PC-9 (cell line): ENCODE results near the gene SPATA31D3. TPM values are rescaled to one million over a fixed set of nuclear protein-coding genes. Genes with fewer than 3 reads are reported as not detected.

Source experiments
- BruUV-seq: library from RNA; stranded (reverse); fragments of 400-500 nt; replicated peaks from 2 replicates; lab custom pipeline; 2021; lab: Mats Ljungman, UMichigan
- CTCF ChIA-PET: fragments of 300-600 bp; sonication (Branson Sonifier 250); formaldehyde crosslinking; loops from one replicate; lab custom pipeline; 2022; ENCODE audit warnings: antibody characterized with exemption; lab: Charles Lee
- POLR2A ChIA-PET: fragments of 300-600 bp; sonication (Branson Sonifier 250); formaldehyde crosslinking; loops from one replicate; lab custom pipeline; 2022; ENCODE audit warnings: antibody characterized with exemption; ENCODE audit not compliant: unreplicated experiment; lab: Charles Lee
- DNase-seq, 2 experiments: peaks; one replicate each; pipeline versions ENCODE4 v3.0.0 to v3.0.0-alpha.2; 2015 to 2022; ENCODE audit warnings: mixed read lengths in 1 of 2
- H2AFZ ChIP-seq: fragments of 200-600 bp; sonication (generic); 2 replicates; pipeline ENCODE4 v1.8.1; 2017; ENCODE audit warnings: antibody characterized with exemption
- H3F3A ChIP-seq: fragments of 200-600 bp; sonication (generic); 2 replicates; pipeline ENCODE4 v1.8.1; 2017; ENCODE audit warnings: antibody characterized with exemption, mild to moderate bottlenecking, low read depth; ENCODE audit not compliant: insufficient read depth
- H3K27ac ChIP-seq: fragments of 200-600 bp; sonication (generic); 2 replicates; pipeline ENCODE4 v1.6.1; 2016; ENCODE audit warnings: mixed run types
- H3K27me3 ChIP-seq: fragments of 200-600 bp; sonication (generic); 2 replicates; pipeline ENCODE4 v1.6.1; 2016; ENCODE audit warnings: low read depth, mixed run types; ENCODE audit not compliant: insufficient read depth
- H3K36me3 ChIP-seq: fragments of 200-600 bp; sonication (generic); 2 replicates; pipeline ENCODE4 v1.6.1; 2016; ENCODE audit warnings: low read depth, mixed run types
- H3K4me1 ChIP-seq: fragments of 200-600 bp; sonication (generic); replicated peaks from 2 replicates; pipeline ENCODE4 v1.6.1; 2016; ENCODE audit warnings: mixed run types; ENCODE audit not compliant: insufficient read depth
- H3K4me2 ChIP-seq: fragments of 200-600 bp; sonication (generic); 2 replicates; pipeline ENCODE4 v1.6.1; 2017; ENCODE audit warnings: mixed run types
- H3K4me3 ChIP-seq: fragments of 200-600 bp; sonication (generic); 2 replicates; pipeline ENCODE4 v1.6.1; 2016; ENCODE audit warnings: mixed run types
- H3K79me2 ChIP-seq: fragments of 200-600 bp; sonication (generic); 2 replicates; pipeline ENCODE4 v1.6.1; 2017; ENCODE audit warnings: low read depth, mixed run types
- H3K9me2 ChIP-seq: fragments of 200-600 bp; sonication (generic); 2 replicates; pipeline ENCODE4 v1.8.1; 2017; ENCODE audit warnings: mild to moderate bottlenecking; ENCODE audit not compliant: insufficient read depth
- H3K9me3 ChIP-seq: fragments of 200-600 bp; sonication (generic); 2 replicates; pipeline ENCODE4 v1.8.1; 2016; ENCODE audit warnings: low read depth; ENCODE audit not compliant: insufficient read depth
- H4K20me1 ChIP-seq: fragments of 200-600 bp; sonication (generic); 2 replicates; pipeline ENCODE4 v1.8.1; 2017; ENCODE audit not compliant: insufficient read depth
- EZH2 ChIP-seq: fragments of 200-600 bp; sonication (generic); IDR thresholded peaks from 2 replicates; pipeline ENCODE4 v1.8.0; 2017; ENCODE audit warnings: antibody characterized with exemption, low read depth
- intact Hi-C: fragments of 100-400 bp; cut with micrococcal nuclease; formaldehyde crosslinking; loops from one replicate; pipeline ENCODE4 v1.10.0; 2022; ENCODE audit not compliant: unreplicated experiment
- total RNA-seq: library from RNA; stranded (reverse); gene quantifications from 2 replicates; pipeline ENCODE4 v1.2.3, GENCODE V29; 2021
- TF ChIP-seq, protein P1 (sequence below): fragments of 200-600 bp; sonication (generic); conservative IDR thresholded peaks from 2 replicates; pipeline ENCODE4 v1.6.1; 2017; ENCODE audit warnings: mixed run types, antibody characterized with exemption, mild to moderate bottlenecking, moderate library complexity

SPATA31D3 gene
- total RNA-seq, 1 experiment from 2014 or later: not detected

DNA sequence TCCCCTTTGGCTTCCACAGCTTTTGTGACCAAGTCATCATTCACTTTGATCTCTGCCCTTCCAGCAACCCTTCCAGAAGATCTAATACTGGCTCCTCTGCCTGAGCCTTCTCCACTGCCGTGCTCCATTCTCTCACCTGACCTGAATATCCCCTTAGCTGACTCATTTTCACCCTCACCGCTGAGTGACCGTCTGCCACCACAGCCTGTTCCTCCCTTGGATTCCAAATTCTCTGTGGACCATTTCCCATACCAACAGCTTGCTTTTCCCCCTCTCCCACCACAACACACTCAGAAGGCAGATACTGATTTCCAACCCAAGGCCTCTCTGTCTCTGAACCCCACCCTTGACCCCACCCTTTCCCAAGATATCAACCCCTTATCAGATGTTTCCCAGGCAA is 24.7 kb downstream of the SPATA31D3 start:
- POLR2A ChIA-PET: interaction anchor here (0.5 kb wide), 1 partner anchor 202 kb away, joined by 3 read pairs; no protein-coding TSS in a partner anchor
- BruUV-seq: no TSS peak

DNA sequence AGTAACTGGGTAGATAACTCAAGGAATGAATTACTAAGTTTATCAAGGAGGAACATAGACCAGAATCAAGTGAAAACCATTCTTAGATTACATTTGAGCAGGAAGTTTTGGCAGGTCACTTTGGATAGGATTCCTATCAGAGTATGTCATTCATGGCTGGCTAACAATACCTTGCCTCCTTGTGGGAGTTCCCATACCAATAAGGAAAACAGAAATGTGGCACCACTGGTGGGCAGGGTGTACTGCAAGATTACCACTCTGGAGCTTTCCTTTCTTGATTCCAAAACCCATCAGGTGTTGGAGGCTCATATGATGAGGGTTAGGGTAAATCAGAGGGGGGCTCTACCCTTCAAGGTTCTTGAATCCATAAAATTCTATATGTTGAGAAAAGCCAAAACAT is 26.7 kb downstream of the SPATA31D3 start:
- no peak overlapping the region for H3K27ac ChIP-seq
- H4K20me1 ChIP-seq: no peaks in the 10 kb centered on the region
- no peaks in the 10 kb centered on the region for H3K4me1 ChIP-seq
- ChIA-PET CTCF (no interaction called here), POLR2A (no interaction called here)
- H3K27me3 ChIP-seq: no peaks in the 10 kb centered on the region
- no peak overlapping the region for H3K4me2 ChIP-seq
- no peak overlapping the region for H3K4me3 ChIP-seq
- H3F3A ChIP-seq: no peaks in the 10 kb centered on the region
- H3K36me3 ChIP-seq: no peaks in the 10 kb centered on the region
- no peaks in the 10 kb centered on the region for H3K9me3 ChIP-seq
- intact Hi-C loops: loop anchor here (5.0 kb wide), 1 partner anchor 283 kb away; the partner anchor contains the start of gene TLE1
- H2AFZ ChIP-seq: no peak overlapping the region
- BruUV-seq: no TSS peak
- no peaks in the 10 kb centered on the region for H3K9me2 ChIP-seq
- no peaks in the 10 kb centered on the region for H3K79me2 ChIP-seq
- no peak for TF ChIP-seq EZH2
- TF ChIP-seq, protein P1, sequence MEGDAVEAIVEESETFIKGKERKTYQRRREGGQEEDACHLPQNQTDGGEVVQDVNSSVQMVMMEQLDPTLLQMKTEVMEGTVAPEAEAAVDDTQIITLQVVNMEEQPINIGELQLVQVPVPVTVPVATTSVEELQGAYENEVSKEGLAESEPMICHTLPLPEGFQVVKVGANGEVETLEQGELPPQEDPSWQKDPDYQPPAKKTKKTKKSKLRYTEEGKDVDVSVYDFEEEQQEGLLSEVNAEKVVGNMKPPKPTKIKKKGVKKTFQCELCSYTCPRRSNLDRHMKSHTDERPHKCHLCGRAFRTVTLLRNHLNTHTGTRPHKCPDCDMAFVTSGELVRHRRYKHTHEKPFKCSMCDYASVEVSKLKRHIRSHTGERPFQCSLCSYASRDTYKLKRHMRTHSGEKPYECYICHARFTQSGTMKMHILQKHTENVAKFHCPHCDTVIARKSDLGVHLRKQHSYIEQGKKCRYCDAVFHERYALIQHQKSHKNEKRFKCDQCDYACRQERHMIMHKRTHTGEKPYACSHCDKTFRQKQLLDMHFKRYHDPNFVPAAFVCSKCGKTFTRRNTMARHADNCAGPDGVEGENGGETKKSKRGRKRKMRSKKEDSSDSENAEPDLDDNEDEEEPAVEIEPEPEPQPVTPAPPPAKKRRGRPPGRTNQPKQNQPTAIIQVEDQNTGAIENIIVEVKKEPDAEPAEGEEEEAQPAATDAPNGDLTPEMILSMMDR: no peak
- peak in 1 of 2 experiments; percentile 5 for DNase-seq

More for the DNA sequence above, 24.7 kb downstream of the SPATA31D3 start:
- no peaks in the 10 kb centered on the region for H4K20me1 ChIP-seq
- no peak overlapping the region for H3K4me2 ChIP-seq
- H3F3A ChIP-seq: no peaks in the 10 kb centered on the region
- no peak overlapping the region for H2AFZ ChIP-seq
- no peak overlapping the region for H3K27ac ChIP-seq
- no peaks in the 10 kb centered on the region for H3K9me3 ChIP-seq
- no peaks in the 10 kb centered on the region for H3K36me3 ChIP-seq
- H3K9me2 ChIP-seq: no peaks in the 10 kb centered on the region
- intact Hi-C loops: no loop called here
- CTCF ChIA-PET: no interaction called here
- H3K4me3 ChIP-seq: no peak overlapping the region
- DNase-seq: no peak
- TF ChIP-seq EZH2: no peak
- TF ChIP-seq, protein P1: no peak
- no peaks in the 10 kb centered on the region for H3K79me2 ChIP-seq
- no peaks in the 10 kb centered on the region for H3K4me1 ChIP-seq
- H3K27me3 ChIP-seq: no peaks in the 10 kb centered on the region

GRCh38 chr9:81971727-81972126 is 28.4 kb downstream of the SPATA31D3 start:
- Histone ChIP-seq H4K20me1 (no peaks in the 10 kb centered on the region), H3K9me2 (no peaks in the 10 kb centered on the region), H3K79me2 (no peaks in the 10 kb centered on the region), H3F3A (no peaks in the 10 kb centered on the region), H3K36me3 (no peaks in the 10 kb centered on the region), H3K27ac (no peak overlapping the region), H2AFZ (no peak overlapping the region), H3K9me3 (no peaks in the 10 kb centered on the region), H3K27me3 (no peaks in the 10 kb centered on the region), H3K4me3 (no peak overlapping the region), H3K4me1 (no peaks in the 10 kb centered on the region), H3K4me2 (no peak overlapping the region)
- DNase-seq: no peak
- CTCF ChIA-PET: no interaction called here
- no peak for TF ChIP-seq EZH2
- TF ChIP-seq, protein P1: no peak
- BruUV-seq: no TSS peak
- intact Hi-C loops: loop anchor here (5.0 kb wide), 1 partner anchor 284 kb away; the partner anchor contains the start of gene TLE1
- POLR2A ChIA-PET: no interaction called here
